HG03521 (cell line): ENCODE data around the gene DUSP15.

Experiments used
- ATAC-seq: cut with Tn5 transposase; IDR thresholded peaks from one replicate; pipeline ENCODE4 v1.9.1; 2021; ENCODE audit warnings: mild to moderate bottlenecking, moderate library complexity; ENCODE audit not compliant: unreplicated experiment

The DUSP15 gene

GRCh38 chr20:31860390-31861134 is 9.8 kb downstream of the DUSP15 start:
- ATAC-seq, result no peak

GRCh38 chr20:31859998-31860380 is 10.3 kb downstream of the DUSP15 start:
- ATAC-seq, result no peak

- ATAC-seq, result no peak
Measured at GRCh38 chr20:31859266-31859997, 10.9 kb downstream of the DUSP15 start.

GRCh38 chr20:31858760-31859083 is 11.6 kb downstream of the DUSP15 start:
- ATAC-seq, result no peak

GRCh38 chr20:31857861-31858759 is 12.2 kb downstream of the DUSP15 start:
- no peak for ATAC-seq

- ATAC-seq, result no peak
Measured at GRCh38 chr20:31856516-31856915, 13.8 kb downstream of the DUSP15 start.

GRCh38 chr20:31853481-31853880 is 16.8 kb downstream of the DUSP15 start:
- no peak for ATAC-seq

GRCh38 chr20:31851240-31851955 is 18.9 kb downstream of the DUSP15 start:
- ATAC-seq, result no peak

- no peak for ATAC-seq
Measured at GRCh38 chr20:31849306-31849930, 20.9 kb downstream of the DUSP15 start.

- no peak for ATAC-seq
Measured at GRCh38 chr20:31848088-31848999, 22.0 kb downstream of the DUSP15 start.

- ATAC-seq, result no peak
Measured at GRCh38 chr20:31846793-31847138, 23.6 kb downstream of the DUSP15 start.

GRCh38 chr20:31845300-31845863 is 24.9 kb downstream of the DUSP15 start, which contains the start of gene FOXS1:
Gene FOXS1, minus strand, starts transcription at chr20:31845604. Its CDS starts 62 bp downstream, at chr20:31845542.
- ATAC-seq, result no peak

GRCh38 chr20:31844737-31845299 is 25.5 kb downstream of the DUSP15 start:
- ATAC-seq, result no peak

- no peak for ATAC-seq
Measured at GRCh38 chr20:31843881-31844280, 26.4 kb downstream of the DUSP15 start.

GRCh38 chr20:31843288-31843687 is 27.0 kb downstream of the DUSP15 start:
- ATAC-seq, result no peak

GRCh38 chr20:31842471-31843157 is 27.7 kb downstream of the DUSP15 start:
- ATAC-seq, result no peak

- no peak for ATAC-seq
Measured at GRCh38 chr20:31841928-31842327, 28.4 kb downstream of the DUSP15 start.
